ENCODE measurements around the gene CADM4.
A peak's percentile ranks its signal among the peaks of the same experiment; 100 is the strongest.
"Not testable (repeated sequence)": the region's sequence is repeated elsewhere in the genome, so short reads cannot be mapped to it uniquely, and the experiment has no call there.

Gene CADM4

GRCh38 chr19:43662487-43662886 is 22.8 kb upstream of the CADM4 start:
- no peak for DNase-seq

GRCh38 chr19:43660971-43661360 is 21.3 kb upstream of the CADM4 start:
- DNase-seq = no peak

GRCh38 chr19:43660301-43660970 is 20.8 kb upstream of the CADM4 start:
- no peak for DNase-seq

GRCh38 chr19:43658494-43658893 is 18.8 kb upstream of the CADM4 start:
- no peak for DNase-seq

- no peak for DNase-seq
Observed at GRCh38 chr19:43658001-43658400, 18.4 kb upstream of the CADM4 start.

GRCh38 chr19:43656436-43656835 is 16.8 kb upstream of the CADM4 start:
- no peak for DNase-seq

- DNase-seq = no peak
Observed at GRCh38 chr19:43652546-43652874, 12.9 kb upstream of the CADM4 start.

- DNase-seq = peak; percentile 11
Observed at GRCh38 chr19:43651758-43652545, 12.3 kb upstream of the CADM4 start.

- not testable (repeated sequence) for DNase-seq
Observed at GRCh38 chr19:43650276-43650675, 10.6 kb upstream of the CADM4 start.

GRCh38 chr19:43649514-43649913 is 9.9 kb upstream of the CADM4 start:
- DNase-seq = no peak

- DNase-seq = no peak
Observed at GRCh38 chr19:43648633-43649032, 9.0 kb upstream of the CADM4 start.

GRCh38 chr19:43644181-43644580 is 4.5 kb upstream of the CADM4 start:
- DNase-seq = no peak

GRCh38 chr19:43643326-43643725 is 3.7 kb upstream of the CADM4 start:
- no peak for DNase-seq

- DNase-seq = no peak
Observed at GRCh38 chr19:43642531-43642930, 2.9 kb upstream of the CADM4 start.

GRCh38 chr19:43641333-43641732 is 1.7 kb upstream of the CADM4 start:
- no peak for DNase-seq

GRCh38 chr19:43640424-43640757 is 741 bp upstream of the CADM4 start:
- no peak for DNase-seq

GRCh38 chr19:43638995-43639518 is 593 bp downstream of the CADM4 start:
- no peak for DNase-seq

GRCh38 chr19:43638214-43638994 is 1.2 kb downstream of the CADM4 start:
- DNase-seq = no peak

- DNase-seq = no peak
Observed at GRCh38 chr19:43636121-43636683, 3.4 kb downstream of the CADM4 start.

GRCh38 chr19:43635561-43635940 is 4.1 kb downstream of the CADM4 start:
- not testable (repeated sequence) for DNase-seq

- DNase-seq = no peak
Observed at GRCh38 chr19:43634872-43635560, 4.6 kb downstream of the CADM4 start.

- no peak for DNase-seq
Observed at GRCh38 chr19:43634506-43634871, 5.2 kb downstream of the CADM4 start.

GRCh38 chr19:43634068-43634467 is 5.6 kb downstream of the CADM4 start:
- DNase-seq = no peak
